ENCODE data around the gene MPG.
"Not testable (repeated sequence)": the region's sequence is repeated elsewhere in the genome, so short reads cannot be mapped to it uniquely, and the experiment has no call there.

The MPG gene

GRCh38 chr16:112153-112840 is 34.3 kb downstream of the MPG start:
- DNase-seq (ENCODE audit: low read depth in 2 of 2), result no peak

- DNase-seq (ENCODE audit: low read depth in 2 of 2), result no peak
Measured at GRCh38 chr16:114327-114726, 36.3 kb downstream of the MPG start.

GRCh38 chr16:116015-116414 is 38.0 kb downstream of the MPG start:
- DNase-seq (ENCODE audit: low read depth in 2 of 2), result no peak

- DNase-seq (ENCODE audit: low read depth in 2 of 2), result peak; percentile 48
Measured at GRCh38 chr16:117379-118365, 39.6 kb downstream of the MPG start.

- DNase-seq (ENCODE audit: low read depth in 2 of 2), result no peak
Measured at GRCh38 chr16:118857-119256, 40.8 kb downstream of the MPG start.

- no peak for DNase-seq (ENCODE audit: low read depth in 2 of 2)
Measured at GRCh38 chr16:119295-119694, 41.3 kb downstream of the MPG start.

GRCh38 chr16:119835-120491 is 41.9 kb downstream of the MPG start:
- DNase-seq (ENCODE audit: low read depth in 2 of 2), result no peak

- DNase-seq (ENCODE audit: low read depth in 2 of 2), result no peak
Measured at GRCh38 chr16:120756-121155, 42.7 kb downstream of the MPG start.

- DNase-seq (ENCODE audit: low read depth in 2 of 2), result no peak
Measured at GRCh38 chr16:122361-122760, 44.3 kb downstream of the MPG start.

- DNase-seq (ENCODE audit: low read depth in 2 of 2), result not testable (repeated sequence)
Measured at GRCh38 chr16:123558-124350, 45.7 kb downstream of the MPG start.

GRCh38 chr16:125011-125410 is 47.0 kb downstream of the MPG start:
- DNase-seq (ENCODE audit: low read depth in 2 of 2), result no peak

- DNase-seq (ENCODE audit: low read depth in 2 of 2), result no peak
Measured at GRCh38 chr16:129075-129474, 51.0 kb downstream of the MPG start.

GRCh38 chr16:130533-131173 is 52.6 kb downstream of the MPG start:
- DNase-seq (ENCODE audit: low read depth in 2 of 2), result no peak

- no peak for DNase-seq (ENCODE audit: low read depth in 2 of 2)
Measured at GRCh38 chr16:132120-132519, 54.1 kb downstream of the MPG start.

GRCh38 chr16:133716-134115 is 55.7 kb downstream of the MPG start:
- no peak for DNase-seq (ENCODE audit: low read depth in 2 of 2)

Data from activated CD4-positive, alpha-beta T cell treated with anti-CD3 and anti-CD28 coated beads for 24 hours (primary cell).